ENCODE data around the gene ITGAD.
"Not testable (repeated sequence)": the region's sequence is repeated elsewhere in the genome, so short reads cannot be mapped to it uniquely, and the experiment has no call there.

Gene ITGAD

GRCh38 chr16:31435341-31436220 lies 42.4 kb downstream of the ITGAD start:
- no peak for DNase-seq

DNA sequence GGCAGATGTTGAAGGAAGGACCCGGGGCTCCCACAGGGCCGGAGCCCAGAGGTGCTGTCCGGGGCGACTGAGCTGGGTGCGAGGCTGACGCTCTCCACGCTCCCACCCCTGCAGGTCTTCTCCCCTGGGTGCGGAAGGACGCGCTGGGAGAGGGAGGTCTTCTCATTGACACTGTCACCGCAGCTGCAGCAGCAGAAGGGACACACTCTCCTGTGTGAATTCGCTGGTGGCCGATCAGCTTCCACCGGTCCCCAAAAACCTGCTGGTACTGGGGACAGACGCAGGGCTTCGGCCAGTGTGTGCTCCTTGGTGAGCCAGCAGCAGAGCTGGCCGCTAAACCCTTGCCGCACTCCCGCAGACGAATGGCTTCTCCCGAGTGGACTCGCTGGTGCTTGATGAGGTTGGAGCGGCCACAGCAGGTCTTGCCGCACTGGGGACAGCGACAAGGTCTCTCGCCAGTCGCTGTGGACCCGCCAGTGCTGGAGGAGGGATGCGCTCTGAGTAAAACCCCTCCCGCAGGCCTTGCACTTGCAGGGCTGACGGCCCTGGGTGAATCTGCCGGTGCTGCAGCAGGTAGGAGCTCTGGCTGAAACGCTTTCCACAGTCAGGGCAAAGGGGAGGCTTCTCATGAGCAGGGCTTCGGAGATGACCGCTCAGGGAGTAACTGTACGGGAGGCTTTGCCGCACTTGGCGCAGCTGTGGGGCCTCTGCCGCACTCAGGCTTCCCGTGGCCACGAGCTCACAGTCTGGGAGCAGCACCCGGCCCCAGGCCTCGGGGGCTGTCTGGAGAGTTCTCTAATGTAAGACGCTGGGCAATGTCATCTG lies 43.3 kb downstream of the ITGAD start:
- DNase-seq, result no peak

DNA sequence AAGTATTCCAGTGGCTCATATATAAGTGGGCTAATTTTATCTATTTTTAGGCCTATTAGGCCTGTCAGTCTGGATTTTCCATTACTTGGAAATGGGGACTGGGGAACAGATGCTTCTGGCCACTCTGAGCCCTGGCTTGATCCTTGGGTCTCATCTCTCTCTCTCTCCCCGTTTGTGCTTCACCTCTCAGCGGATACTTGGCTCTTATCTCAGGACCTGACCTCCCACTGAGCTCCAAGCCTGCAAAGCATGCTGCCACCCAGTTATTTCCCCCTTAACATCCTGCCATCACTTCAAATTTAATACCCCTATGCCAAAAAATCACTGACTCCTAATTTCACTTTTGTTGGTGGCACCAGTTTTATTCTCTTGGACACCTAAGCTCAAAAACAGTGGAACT lies 45.3 kb downstream of the ITGAD start:
- DNase-seq, result no peak

DNA sequence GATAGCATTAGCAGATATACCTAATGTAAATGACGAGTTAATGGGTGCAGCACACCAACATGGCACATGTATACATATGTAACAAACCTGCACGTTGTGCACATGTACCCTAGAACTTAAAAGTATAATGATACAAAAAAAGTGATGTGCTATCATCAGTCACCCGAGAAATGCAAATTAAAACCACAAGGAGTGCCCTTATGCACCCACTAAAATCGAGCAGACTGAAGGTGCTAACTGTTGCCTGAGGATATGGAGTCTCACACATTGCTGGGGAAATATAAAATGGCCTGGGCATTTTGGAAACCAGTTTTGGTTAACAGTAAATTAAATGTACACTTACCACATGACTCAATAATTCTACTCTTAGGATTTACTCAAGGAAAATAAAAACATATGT lies 45.9 kb downstream of the ITGAD start:
- not testable (repeated sequence) for DNase-seq

GRCh38 chr16:31439519-31439918 lies 46.4 kb downstream of the ITGAD start:
- DNase-seq, result no peak

DNA sequence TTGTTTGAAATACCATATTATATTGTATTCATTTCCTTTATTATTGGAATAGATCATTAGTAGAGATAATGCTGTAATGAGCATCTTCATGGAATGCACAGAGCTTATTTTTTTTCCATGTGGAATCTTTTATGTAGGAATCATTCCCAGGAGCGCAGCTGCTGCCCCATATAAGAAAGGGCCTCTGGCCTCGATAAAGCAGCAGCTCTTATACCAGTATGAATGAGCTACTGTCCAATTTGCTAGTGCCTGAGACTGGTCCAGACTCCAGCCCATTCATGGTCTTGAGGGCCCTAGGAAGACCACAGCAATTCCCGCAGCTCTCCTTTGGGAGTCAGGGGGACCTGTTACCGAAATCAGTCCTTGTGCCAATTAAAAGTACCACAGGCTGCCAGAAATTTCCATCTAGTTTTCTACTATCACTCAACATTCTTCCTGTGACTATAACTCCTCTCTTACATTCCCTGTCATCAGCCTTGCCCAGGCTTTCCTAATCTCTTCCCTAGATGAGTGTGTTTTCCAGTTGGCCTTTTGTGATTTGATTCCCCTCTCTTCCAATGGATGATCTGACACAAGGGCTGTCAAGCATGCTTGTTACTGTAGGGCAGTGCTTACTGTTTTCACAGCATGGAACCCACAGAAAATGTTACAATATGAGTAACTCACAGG lies 47.5 kb downstream of the ITGAD start:
- DNase-seq, result no peak

GRCh38 chr16:31441956-31442355 lies 48.8 kb downstream of the ITGAD start:
- DNase-seq, result no peak

- not testable (repeated sequence) for DNase-seq
Measured at GRCh38 chr16:31445931-31446330, 52.8 kb downstream of the ITGAD start.

DNA sequence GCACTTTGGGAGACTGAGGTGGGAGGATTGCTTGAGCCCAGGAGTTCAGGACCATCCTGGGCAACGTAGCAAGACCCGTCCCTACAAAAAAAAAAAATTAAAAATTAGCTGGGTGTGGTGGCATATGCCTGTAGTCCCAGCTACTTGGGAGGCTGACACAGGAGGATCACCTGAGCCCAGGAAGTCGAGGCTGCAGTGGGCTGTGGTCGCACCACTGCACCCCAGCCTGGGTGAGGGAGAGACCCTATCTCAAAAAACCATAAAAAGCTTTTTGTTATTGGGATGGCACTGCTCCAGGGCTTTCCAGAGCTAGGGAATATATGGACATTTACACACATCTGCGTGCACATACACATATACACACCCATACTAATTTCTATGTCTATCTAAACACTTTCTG lies 58.1 kb downstream of the ITGAD start:
- DNase-seq, result no peak

DNA sequence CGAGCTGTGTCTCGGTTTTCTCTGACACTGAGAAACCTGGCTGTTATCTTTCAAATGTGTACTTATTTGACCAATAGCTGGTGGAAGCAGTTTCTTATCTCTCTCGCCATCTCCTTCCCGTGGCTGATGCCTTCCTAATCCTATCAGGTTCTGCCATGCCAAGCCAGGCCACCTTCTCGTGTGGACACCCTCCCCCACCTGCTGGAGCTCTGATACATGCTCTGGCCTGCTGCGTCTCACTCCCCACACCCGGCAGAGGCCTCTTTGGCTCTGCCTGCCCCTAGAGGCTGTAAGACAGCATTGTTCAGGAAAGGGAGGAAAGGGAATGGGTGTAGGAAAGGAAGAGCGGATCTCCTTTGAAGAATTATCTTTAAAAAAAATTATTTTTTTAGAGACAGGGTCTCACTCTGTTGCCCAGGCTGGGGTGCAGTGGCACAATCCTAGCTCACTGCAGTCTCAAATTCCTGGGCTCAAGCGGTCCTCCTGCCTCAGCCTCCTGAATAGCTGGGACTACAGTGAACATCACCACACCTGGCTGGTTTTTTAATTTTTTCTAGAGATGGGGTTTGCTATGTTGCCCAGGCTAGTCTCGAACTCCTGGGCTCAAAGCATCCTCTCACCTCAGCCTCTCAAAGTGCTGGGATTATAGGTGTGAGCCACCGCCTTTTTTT lies 58.7 kb downstream of the ITGAD start:
- peak; percentile 13 for DNase-seq

DNA sequence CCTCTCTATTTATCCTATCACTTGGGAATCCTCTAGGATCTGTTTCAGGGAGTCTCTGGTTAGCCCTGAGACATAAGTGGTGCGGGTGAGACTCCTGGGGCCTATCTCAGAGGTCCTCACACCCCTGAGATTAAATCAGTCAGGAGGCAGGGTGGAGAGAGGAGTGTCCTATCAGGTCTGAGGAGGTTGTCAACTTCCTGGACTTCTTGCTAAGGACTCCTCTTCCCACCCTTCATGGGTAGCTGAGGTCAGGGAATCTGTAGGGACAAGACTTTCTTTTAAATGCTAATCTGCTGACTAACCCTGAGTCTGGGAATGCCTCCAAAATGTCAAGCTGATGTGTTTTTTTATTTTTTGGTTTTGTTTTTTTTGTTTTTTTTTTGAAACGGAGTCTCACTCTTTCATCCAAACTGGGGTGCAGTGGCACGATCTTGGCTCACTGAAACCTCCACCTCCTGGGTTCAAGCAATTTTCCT lies 59.5 kb downstream of the ITGAD start:
- peak; percentile 74 for DNase-seq

DNA sequence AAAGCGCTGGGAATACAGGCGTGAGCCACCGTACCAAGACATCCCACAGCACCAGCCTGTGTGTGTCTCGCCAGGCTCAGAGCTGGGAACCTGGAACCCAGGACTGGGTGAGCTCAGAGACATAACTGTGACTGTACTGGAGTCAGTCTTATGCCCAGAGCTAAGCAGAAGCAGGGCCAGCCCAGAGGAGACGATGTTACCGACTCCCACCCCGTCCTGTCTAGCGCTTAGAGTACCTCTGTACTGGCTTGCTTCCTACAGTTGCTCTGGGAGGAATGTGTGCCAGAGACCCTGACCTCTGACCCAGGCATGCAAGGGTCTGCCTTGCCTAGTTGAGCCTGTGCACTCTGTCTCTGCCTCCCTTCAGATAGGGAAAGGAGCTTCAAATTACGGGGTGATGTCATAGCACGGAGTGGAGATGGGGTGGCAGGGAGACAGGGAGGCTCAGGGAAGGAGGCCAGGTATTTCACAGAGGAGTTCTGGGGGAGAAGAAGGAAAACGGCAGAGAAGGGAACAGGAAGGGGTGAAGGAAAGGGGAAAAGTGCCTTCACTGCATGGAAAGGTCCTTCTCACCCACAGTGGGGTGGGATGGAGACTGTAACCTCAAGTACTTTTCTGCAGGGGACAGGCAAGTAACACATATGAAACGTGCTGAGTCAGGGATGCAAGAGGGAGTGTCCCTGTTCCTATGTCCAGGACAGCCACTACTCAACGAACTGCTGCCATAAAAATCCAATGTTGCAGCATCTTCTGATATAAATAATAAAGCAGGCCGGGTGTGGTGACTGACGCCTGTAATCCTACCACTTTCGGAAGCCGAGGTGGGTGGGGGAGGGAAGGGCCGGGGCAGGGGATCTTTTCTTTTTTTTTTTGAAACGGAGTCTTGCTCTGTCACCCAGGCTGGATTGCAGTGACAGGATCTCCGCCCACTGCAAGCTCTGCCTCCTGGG lies 60.4 kb downstream of the ITGAD start:
- DNase-seq, result no peak

GRCh38 chr16:31455601-31456314 lies 62.6 kb downstream of the ITGAD start:
- DNase-seq, result no peak

DNA sequence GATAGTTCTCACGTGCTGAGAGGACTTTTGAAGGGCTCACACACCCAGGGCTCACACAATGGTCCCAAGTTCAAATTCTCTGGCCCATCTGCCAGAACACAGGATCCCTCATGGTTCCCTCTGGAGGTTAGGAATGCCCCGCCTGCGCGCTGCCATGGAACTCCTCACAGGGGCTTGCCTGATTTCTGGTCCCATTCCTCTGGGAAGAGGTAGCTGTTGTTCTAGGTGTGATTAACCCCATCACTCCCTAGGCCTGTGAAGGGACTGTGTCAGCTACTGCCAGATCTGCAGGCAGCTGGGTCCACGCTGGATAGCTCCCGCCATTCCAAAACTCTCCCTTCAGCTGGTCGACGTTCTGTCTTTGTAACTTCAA lies 63.8 kb downstream of the ITGAD start:
- no peak for DNase-seq

DNA sequence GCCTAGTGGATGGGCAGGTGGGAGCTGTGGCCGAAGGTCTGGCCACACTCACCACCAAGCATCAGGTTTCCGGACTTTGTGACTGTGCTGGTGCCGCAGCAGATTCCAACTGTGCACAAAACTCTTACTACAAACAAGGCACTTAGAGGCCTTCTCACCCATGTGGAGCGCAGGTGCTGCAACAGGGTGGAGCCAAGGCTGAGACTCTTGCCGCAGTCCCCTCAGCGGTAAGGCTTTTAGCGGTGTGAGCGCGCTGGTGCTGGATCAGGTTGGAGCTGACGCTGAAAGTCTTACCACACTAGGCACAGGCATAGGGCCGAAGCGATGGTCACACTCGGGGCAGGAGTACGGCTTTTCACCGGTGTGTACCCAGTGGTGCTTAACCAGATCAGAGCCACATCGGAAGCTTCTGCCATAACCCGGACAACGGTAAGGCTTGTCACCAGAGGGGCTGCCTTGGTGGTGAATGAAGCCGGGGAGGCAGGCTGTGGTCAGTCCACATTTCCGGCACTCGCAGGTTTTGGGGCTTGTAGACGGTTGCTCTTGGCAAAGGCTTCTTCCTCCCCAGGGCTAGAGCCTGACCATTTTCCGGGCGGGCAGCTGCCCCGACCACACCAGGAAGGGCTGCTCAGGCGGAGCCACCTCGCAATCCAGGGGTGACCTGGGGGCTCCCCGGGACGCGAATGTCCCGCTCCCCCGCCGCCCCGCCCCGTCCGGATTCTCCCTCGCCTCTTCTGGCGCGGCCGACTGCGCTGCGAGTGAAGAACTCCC lies 65.1 kb downstream of the ITGAD start:
- DNase-seq, result no peak

GRCh38 chr16:31458844-31459686 lies 65.9 kb downstream of the ITGAD start, which contains the start of gene ARMC5:
TSS of gene ARMC5 (plus strand) at chr16:31459501. CDS start at chr16:31459525, 24 bp downstream.
- DNase-seq, result peak; percentile 95

DNA sequence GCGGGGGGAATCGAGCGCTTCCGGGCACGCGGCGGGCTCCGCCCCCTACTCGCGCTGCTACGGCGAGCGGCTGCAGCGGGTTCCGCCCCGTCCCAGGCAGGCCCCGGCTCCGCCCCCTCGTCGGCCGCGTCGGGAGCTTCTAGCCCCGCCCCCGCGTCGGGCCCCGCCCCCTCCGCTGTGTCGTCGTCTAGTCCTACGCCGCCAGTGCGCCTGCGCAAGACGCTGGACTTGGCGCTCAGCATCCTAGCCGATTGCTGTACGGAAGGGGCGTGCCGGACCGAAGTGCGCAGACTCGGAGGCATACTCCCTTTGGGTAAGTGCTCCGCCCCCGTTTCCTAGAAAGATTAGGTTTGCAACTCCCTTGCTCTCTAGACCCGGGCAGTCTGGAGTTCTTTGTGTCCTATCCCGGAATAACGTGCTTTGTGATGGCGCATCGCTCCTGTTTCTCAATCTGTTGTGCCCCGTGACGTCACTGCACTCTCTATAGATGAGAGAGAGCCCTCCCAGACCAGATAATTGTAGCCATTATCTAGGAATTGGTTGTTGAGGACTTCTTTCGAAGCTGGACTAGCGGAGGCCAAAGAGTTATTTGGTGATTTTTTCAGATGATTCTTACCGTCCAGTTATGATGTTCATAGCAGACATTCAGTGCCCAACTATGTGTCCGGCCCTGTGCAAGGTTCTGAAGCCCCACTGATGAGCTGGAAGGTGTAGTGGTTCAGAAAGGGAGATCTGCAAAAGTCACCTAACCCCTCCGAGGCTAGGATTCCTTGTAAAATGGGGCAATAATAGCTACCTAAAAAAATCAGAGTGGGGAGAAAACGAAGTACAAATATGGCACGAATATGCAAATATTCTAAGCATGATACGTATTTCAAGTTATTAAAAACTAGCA lies 66.8 kb downstream of the ITGAD start:
- DNase-seq, result peak; percentile 100

DNA sequence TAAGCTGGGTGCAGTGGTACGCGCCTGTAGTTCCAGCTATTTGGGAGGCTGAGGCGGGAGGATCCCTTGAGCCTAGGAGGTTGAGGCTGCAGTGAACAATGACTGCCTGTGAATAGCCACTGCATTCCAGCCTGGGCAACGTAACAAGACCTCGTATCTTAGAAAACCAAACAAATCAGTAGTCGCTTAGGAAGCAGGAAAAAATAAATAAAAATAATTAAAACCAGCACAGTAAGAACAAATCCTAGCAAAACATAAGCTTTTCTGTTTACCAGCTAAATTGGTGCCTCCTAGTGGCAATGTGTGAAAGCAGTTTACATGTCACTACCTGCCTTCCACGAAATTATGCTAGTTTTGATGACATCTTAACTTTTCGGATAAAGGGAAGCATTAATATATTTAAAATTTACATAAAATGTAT lies 67.5 kb downstream of the ITGAD start:
- DNase-seq, result peak; percentile 60
